ENCODE results near the gene LMAN1L.
A peak's percentile ranks its signal among the peaks of the same experiment; 100 is the strongest.

LMAN1L gene

GRCh38 chr15:74816624-74817369, 4.2 kb downstream of the LMAN1L start:
- peak; percentile 12 for DNase-seq (ENCODE audit: low spot score)

DNA sequence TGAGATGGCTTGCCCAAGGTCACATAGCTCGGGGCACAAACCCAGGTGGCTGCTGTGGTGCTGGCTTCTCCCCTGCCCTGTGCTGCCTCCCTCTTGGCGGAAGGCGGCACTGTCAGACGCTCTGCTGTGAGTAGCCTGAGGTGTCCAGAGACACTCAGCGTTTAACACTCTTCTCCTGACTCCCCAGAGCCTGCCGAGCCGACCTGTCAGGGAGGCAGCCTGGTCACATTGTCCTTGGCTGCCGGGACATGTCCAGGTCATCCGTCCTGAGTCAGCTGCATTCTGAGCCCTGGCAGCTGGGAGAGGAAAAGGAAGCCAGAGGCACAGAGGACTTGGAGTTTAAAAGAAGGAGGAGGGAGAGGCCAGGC, 4.7 kb downstream of the LMAN1L start:
- peak; percentile 73 for DNase-seq (ENCODE audit: low spot score)

DNA sequence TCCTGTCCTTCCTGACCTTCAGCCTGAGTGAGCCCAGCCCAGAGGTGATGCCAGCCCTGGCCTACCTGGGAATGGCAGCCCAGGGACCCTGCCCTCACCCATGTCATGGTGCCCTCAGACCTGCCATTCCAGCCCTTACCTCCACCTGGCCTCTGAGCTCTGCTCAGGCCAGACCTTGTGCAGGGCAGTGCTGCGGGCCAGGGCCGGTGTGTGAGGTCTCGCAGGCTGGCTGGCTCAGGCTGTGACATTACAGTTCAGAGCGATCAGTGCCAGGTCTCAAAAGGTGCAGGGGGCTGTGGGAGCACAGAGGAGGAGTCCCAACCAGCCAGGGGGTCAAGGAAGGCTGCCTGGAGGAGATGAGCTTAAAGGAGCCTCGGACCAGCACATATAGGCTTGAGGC, 7.4 kb downstream of the LMAN1L start:
- DNase-seq (ENCODE audit: low spot score), result no peak

GRCh38 chr15:74821091-74821789, 8.6 kb downstream of the LMAN1L start:
- DNase-seq (ENCODE audit: low spot score), result no peak

DNA sequence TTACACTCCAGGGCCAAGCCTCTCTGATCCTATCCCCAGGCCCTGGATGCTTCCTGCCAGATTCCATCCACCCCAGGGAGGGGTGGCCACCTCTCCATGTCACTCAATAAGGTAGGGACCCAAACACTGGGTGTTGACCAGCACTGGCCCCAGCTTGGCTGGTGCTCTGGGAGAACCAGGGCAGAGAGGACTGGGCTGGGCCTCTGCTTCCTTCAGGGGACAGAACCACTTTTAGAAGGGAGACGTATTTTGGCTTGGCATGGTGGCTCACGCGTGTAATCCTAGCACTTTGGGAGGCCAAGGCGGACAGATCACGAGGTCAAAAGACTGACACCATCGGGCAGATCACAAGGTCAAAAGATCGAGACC, 9.1 kb downstream of the LMAN1L start:
- DNase-seq (ENCODE audit: low spot score), result no peak

DNA sequence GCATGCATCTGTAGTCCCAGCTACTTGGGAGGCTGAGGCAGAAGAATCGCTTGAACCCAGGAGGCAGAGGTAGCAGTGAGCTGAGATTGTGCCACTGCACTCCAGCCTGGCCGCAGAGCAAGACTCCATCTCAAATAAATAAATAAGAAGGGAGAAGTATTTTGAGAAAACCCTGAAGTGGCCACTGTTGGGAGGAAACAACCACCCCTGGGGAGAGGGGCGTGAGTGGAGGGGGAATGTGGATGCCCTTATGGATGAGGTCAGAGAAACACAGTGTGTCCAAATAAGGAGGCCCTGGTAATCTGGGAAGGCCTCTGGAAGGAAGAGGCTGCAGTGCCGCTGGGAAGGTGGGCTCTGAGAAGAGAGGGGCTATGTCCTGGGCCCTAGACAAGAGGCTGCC, 9.6 kb downstream of the LMAN1L start:
- DNase-seq (ENCODE audit: low spot score), result no peak

DNA sequence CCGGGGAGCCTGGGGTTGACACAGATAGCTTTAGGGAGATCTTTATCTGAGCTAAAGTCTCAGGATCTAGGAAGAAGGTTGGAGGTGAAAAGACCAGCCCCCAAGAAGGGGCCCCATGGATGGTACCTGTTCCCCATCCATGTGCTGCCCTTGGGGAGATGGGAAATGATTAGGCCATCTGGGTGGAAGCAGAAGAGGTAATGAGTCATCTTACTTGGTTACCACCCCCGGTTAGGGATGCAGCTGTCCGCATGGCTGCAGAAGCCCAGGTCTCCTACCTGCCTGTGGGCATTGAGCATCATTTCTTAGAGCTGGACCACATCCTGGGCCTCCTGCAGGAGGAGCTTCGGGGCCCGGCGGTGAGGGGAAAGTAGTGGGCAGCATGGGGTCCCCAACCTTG, 10.7 kb downstream of the LMAN1L start:
- DNase-seq (ENCODE audit: low spot score), result no peak

DNA sequence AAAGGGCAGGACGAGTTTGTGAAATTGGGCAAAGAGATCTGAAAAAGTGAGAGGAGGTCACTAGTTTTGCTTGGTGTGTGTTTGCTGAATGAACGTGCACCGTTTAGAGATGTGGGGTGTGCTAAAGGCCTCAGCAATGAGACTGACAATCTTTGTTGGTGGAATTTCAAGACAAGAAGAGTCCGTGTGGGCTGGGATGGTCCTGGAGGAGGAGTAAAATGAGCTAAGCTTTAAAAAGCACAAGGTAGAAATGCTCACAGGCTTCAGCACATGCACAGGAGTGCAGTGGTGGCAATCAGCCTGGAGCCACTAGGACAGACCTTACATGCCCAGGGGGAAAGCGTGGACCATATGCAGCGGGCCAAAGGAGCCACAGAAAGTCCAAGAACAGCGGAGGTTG, 12.3 kb downstream of the LMAN1L start:
- DNase-seq (ENCODE audit: low spot score), result no peak

DNA sequence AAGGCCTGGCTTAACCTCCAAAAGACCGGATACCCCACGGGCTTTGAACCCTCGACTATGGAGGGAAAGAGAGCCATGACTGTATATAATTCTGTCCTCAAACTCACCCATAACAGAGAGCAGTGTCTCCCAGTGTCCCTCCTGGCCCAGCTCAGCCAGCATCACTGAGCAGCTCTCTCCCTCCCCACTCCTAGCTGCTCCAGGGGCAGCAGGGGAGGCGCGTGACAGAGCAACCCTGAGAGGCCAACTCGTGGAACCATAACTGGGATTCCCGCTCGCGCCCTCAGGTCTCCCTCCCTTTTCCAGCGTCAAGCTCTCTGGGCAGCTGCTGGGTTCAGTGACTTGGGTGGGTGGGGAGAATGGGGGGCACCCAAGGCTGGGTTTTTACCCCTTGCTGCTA, 13.2 kb downstream of the LMAN1L start:
- no peak for DNase-seq (ENCODE audit: low spot score)

DNA sequence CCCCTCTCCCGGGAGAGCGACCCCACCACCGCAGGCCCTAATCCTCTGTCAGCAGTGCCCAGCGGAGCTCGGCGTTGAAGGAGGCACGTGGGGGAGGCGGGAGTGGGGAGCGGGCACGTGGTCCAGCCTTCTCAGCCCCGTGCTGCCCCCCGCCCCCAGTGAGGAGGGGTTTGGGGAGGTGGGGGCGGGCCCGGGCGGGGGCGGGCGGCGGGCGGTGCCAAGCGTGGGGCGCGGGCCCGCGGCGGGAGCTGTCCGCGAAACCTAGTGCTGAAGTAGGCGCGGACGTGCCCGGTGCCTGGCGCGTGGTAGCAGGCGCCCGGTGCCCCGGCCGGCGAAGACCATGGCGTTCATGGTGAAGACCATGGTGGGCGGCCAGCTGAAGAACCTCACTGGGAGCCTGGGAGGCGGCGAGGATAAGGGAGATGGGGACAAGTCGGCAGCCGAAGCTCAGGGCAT, 13.8 kb downstream of the LMAN1L start, which contains the start of gene CPLX3:
CPLX3 (plus strand) TSS at position 264 of the 456 bp plus-strand sequence; CDS start at position 341, 77 bp downstream.
- no peak for DNase-seq (ENCODE audit: low spot score)

DNA sequence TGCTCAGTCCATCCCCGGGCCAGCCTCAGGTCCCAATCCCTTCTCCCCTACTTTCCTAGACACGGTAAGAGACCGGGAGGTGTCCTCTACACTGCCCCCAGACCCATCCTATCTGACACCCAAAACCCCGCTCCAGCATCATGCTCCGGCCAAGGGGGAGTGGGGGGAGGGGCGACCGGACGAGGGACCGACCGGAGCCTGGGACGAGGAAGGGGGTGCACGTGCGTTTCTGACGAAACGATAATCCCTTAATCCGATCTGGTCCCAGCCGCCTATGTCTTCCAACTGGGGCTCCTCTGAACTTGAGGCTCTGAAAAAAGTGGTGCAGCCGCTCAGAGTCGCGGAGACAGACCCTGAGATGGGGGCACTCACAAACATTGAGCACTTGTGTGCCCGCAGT, 14.3 kb downstream of the LMAN1L start:
- no peak for DNase-seq (ENCODE audit: low spot score)

DNA sequence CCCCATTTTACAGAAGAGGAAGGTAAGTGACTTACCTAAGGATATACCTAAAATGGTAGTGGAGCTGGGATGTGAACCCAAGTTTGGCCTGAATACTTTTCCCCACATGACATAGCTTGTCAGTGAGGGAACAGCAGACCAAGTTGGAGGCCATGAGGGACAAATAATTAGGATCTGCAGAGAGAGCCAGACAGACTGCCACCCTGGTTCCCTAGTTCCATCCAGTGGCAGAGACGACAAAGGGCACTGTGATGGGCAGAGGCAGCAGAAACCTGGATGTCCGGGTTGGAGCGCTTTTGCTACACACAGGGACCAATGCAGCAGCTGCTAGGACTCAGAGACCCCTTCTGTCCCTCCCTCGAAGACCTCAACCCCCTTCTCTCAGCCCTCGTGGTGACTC, 15.0 kb downstream of the LMAN1L start:
- DNase-seq (ENCODE audit: low spot score), result no peak

- DNase-seq (ENCODE audit: low spot score), result no peak
These were observed 16.2 kb downstream of the LMAN1L start for GRCh38 chr15:74828835-74829234.

- no peak for DNase-seq (ENCODE audit: low spot score)
These were observed 16.9 kb downstream of the LMAN1L start for GRCh38 chr15:74829486-74829885.

- no peak for DNase-seq (ENCODE audit: low spot score)
These were observed 17.4 kb downstream of the LMAN1L start for GRCh38 chr15:74829991-74830390.

- DNase-seq (ENCODE audit: low spot score), result no peak
These were observed 18.2 kb downstream of the LMAN1L start for GRCh38 chr15:74830868-74831267.

GRCh38 chr15:74831813-74832495, 19.3 kb downstream of the LMAN1L start:
- no peak for DNase-seq (ENCODE audit: low spot score)

DNA sequence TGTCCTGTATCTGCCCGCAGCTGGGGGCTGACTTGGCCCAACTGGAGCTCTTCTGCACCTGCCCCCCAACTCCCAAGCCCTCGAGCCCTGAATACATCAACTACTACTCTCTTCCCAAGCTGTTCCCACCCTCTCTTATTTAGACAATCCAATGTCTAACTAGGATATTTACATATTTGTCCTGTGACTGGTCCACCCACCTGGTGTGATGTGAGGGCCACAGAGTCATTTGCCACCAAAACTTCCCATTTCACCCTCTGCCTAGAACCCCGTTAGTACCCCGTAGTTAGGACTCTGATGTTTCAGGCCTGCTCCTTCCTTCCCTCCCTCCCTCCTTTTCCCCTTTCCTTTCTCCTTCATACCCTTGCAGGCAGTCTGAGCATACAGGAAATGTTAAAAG, 20.2 kb downstream of the LMAN1L start:
- no peak for DNase-seq (ENCODE audit: low spot score)

GRCh38 chr15:74833376-74834107, 20.9 kb downstream of the LMAN1L start:
- DNase-seq (ENCODE audit: low spot score), result no peak

GRCh38 chr15:74835312-74835823, 22.7 kb downstream of the LMAN1L start:
- DNase-seq (ENCODE audit: low spot score), result peak; percentile 55

- DNase-seq (ENCODE audit: low spot score), result no peak
These were observed 24.2 kb downstream of the LMAN1L start for GRCh38 chr15:74836846-74837245.

DNA sequence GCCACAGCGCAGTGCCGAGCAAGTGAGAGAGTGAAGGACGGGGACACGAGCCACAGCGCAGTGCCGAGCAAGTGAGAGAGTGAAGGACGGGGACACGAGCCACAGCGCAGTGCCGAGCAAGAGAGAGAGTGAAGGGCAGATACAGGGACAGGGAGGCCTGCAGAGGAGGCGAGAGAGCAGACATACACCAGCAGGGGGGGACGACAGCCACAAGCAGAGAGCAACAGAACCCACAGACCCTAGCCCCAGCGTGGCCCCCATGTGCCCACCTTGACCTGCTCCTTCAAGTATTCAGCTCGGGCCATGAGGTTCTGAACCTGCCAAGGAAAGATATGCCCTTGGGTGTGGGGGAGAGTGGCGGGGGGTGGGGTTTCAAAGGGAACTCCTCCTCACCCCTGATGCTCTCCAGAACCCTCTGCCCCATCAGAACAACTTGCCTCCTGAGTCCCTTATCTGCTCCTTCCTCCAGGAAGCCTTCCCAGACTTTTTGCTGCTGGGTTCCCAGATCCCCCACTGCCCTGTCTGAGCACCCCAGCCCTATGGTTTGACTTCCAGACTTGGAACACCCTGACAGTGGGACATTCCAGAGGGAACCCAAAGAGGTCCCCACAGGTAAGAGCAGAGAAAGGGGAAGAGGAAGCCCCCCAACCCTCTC, 25.0 kb downstream of the LMAN1L start:
- DNase-seq (ENCODE audit: low spot score), result no peak
